ENCODE results near the gene NALCN. TPM values are rescaled to one million over a fixed set of nuclear protein-coding genes. Genes with fewer than 3 reads are reported as not detected.

NALCN gene
- total RNA-seq, 1 donor from 2014 or later, result 0.81 TPM

GRCh38 chr13:101202590-101202989 lies 213.7 kb downstream of the NALCN start:
- Mint-ChIP-seq H3K4me1 (ENCODE audit: low read depth, unreplicated experiment) (no peaks in the 10 kb centered on the region), H3K9me3 (ENCODE audit: unreplicated experiment) (no peaks in the 10 kb centered on the region), H3K27ac (ENCODE audit: unreplicated experiment) (no peak overlapping the region), H3K36me3 (ENCODE audit: unreplicated experiment) (peaks cover 2% of the 10 kb centered on the region), H3K4me3 (ENCODE audit: unreplicated experiment) (no peak overlapping the region), H3K27me3 (ENCODE audit: unreplicated experiment) (no peaks in the 10 kb centered on the region)
- no peak for DNase-seq
- no peak for TF ChIP-seq CTCF (IDR thresholded peaks at IDR 0.05; ENCODE audit: partially characterized antibody, unreplicated experiment)

- peaks cover 4% of the 10 kb centered on the region for H3K4me1 Mint-ChIP-seq (ENCODE audit: low read depth, unreplicated experiment)
- no peak overlapping the region for H3K4me3 Mint-ChIP-seq (ENCODE audit: unreplicated experiment)
- no peaks in the 10 kb centered on the region for H3K36me3 Mint-ChIP-seq (ENCODE audit: unreplicated experiment)
- H3K9me3 Mint-ChIP-seq (ENCODE audit: unreplicated experiment), result no peaks in the 10 kb centered on the region
- DNase-seq, result no peak
- H3K27me3 Mint-ChIP-seq (ENCODE audit: unreplicated experiment), result no peaks in the 10 kb centered on the region
- TF ChIP-seq CTCF (IDR thresholded peaks at IDR 0.05; ENCODE audit: partially characterized antibody, unreplicated experiment), result no peak
- no peak overlapping the region for H3K27ac Mint-ChIP-seq (ENCODE audit: unreplicated experiment)
Observed at GRCh38 chr13:101190976-101191375, 225.3 kb downstream of the NALCN start.

GRCh38 chr13:101190337-101190736 lies 226.0 kb downstream of the NALCN start:
- TF ChIP-seq CTCF (IDR thresholded peaks at IDR 0.05; ENCODE audit: partially characterized antibody, unreplicated experiment), result no peak
- Mint-ChIP-seq H3K4me3 (ENCODE audit: unreplicated experiment) (no peak overlapping the region), H3K36me3 (ENCODE audit: unreplicated experiment) (no peaks in the 10 kb centered on the region), H3K27me3 (ENCODE audit: unreplicated experiment) (no peaks in the 10 kb centered on the region), H3K4me1 (ENCODE audit: low read depth, unreplicated experiment) (peaks cover 6% of the 10 kb centered on the region), H3K9me3 (ENCODE audit: unreplicated experiment) (no peaks in the 10 kb centered on the region), H3K27ac (ENCODE audit: unreplicated experiment) (no peak overlapping the region)
- no peak for DNase-seq

GRCh38 chr13:101185606-101186005 lies 230.7 kb downstream of the NALCN start:
- Mint-ChIP-seq H3K9me3 (ENCODE audit: unreplicated experiment) (no peaks in the 10 kb centered on the region), H3K4me3 (ENCODE audit: unreplicated experiment) (no peak overlapping the region), H3K4me1 (ENCODE audit: low read depth, unreplicated experiment) (peaks cover 6% of the 10 kb centered on the region), H3K27ac (ENCODE audit: unreplicated experiment) (no peak overlapping the region), H3K27me3 (ENCODE audit: unreplicated experiment) (no peaks in the 10 kb centered on the region), H3K36me3 (ENCODE audit: unreplicated experiment) (no peaks in the 10 kb centered on the region)
- no peak for DNase-seq
- no peak for TF ChIP-seq CTCF (IDR thresholded peaks at IDR 0.05; ENCODE audit: partially characterized antibody, unreplicated experiment)

- Mint-ChIP-seq H3K4me3 (ENCODE audit: unreplicated experiment) (no peak overlapping the region), H3K4me1 (ENCODE audit: low read depth, unreplicated experiment) (peaks cover 5% of the 10 kb centered on the region), H3K36me3 (ENCODE audit: unreplicated experiment) (no peaks in the 10 kb centered on the region), H3K27ac (ENCODE audit: unreplicated experiment) (no peak overlapping the region), H3K9me3 (ENCODE audit: unreplicated experiment) (no peaks in the 10 kb centered on the region), H3K27me3 (ENCODE audit: unreplicated experiment) (no peaks in the 10 kb centered on the region)
- DNase-seq, result no peak
- TF ChIP-seq CTCF (IDR thresholded peaks at IDR 0.05; ENCODE audit: partially characterized antibody, unreplicated experiment), result no peak
Observed at GRCh38 chr13:101181076-101181685, 235.1 kb downstream of the NALCN start.

All from glutamatergic neuron (in vitro differentiated cells).